ENCODE measurements around the gene GLA.
A peak's percentile ranks its signal among the peaks of the same experiment; 100 is the strongest.

GLA gene

DNA sequence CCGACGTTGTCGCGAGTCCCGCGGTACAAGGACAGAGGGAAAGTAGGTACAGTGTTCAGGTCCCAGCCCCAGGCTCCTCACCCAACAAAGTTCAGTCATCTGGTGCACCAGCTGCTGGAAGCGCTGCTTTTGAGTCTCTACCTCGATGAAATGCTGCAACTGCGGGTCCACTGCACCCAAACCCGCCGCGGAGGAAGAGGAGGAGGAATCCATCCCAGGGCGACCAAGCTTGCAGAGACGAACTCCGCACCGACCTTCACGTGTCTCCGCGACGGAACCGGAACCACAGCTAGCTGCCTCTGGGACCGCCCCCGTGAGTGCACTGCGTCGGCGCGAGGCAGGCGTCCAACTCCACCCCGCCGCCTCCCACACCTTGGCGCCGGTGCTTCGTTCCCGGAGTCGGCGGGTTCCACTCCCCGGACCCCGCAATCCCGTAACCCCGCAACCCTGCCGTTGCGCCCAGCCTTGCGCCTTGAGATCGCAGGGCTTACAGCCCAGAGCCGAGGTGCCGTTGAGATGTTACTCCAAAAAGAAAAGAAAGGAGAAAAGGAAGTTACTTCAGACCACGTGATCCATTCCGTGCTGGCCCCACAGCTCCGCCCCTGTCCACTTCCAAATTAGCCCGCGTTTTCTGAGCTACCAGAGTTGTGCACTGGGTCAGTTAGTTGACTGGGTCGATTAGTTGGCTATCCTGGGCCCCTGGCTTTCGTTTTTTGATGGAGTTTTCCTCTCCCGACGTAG is 59.1 kb downstream of the GLA start, which contains the start of gene TIMM8A:
Gene TIMM8A (minus strand): TSS at position 291 of the 741 bp plus-strand sequence. CDS start 78 bp downstream, at position 213.
- DNase-seq, result peak; percentile 73

DNA sequence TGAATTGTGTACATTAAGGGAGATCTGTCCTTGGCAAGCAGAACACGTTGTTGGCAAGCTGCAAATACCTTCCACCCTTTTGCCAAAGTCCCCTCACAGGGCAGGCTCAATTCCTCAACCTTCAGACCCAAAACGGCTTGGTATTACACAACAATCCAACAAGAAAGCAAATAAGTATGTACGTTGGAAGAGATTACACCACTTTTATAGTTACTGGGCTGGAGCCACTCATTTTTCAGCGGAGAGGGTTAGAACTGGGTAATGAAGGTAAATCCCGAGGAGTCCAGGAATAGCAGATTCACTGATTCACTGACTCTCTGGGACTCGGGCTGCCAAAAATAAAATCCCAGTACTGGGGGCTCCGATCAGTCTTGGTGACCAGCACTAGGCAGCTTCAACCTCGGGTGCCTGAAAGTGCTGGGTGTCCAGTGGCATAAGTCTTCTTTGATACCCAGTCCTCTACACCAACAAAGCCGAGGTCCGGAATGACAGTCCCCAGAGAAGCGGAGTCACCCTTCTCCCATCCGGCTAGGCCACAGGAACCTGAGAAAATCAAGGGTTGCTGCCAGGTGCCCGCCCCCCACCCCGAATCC is 59.8 kb downstream of the GLA start:
- DNase-seq, result no peak

Data from stimulated activated CD4-positive, alpha-beta T cell treated with anti-CD3 and anti-CD28 coated beads, Interleukin-12 subunit alpha, Interleukin-12 subunit beta, amount 100 ng/mL, for 4 hours (primary cell).